UCSD-AML1 (cell line): ENCODE results near the gene NCKAP5L.

Experiments
- DNase-seq: peaks from one replicate; lab custom pipeline; 2025; ENCODE audit not compliant: unreplicated experiment; lab: John Stamatoyannopoulos, UW

The NCKAP5L gene

DNA sequence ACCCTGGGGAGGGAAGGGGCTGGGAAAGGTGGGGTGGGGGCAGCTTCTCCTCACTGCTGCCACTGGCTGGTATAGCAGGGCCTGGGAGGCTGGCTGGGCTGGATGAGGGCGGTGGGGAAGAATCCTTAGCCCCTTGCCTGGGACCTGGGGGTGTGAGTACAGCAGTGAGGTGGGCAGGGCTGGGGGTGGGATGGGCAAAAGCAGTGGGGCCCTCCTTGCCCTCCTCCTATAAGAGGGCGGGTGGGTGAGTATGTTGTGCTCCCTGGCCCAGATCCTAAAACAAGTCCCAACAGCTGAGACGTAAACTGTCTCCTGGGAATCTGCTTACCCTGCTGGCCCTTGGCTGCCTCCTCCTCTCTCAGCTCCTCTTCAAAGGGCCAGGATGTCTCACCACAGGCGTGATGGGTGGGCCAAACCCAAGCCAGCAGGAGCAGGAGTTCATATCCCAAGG is 2.2 kb downstream of the NCKAP5L start:
- no peak for DNase-seq

DNA sequence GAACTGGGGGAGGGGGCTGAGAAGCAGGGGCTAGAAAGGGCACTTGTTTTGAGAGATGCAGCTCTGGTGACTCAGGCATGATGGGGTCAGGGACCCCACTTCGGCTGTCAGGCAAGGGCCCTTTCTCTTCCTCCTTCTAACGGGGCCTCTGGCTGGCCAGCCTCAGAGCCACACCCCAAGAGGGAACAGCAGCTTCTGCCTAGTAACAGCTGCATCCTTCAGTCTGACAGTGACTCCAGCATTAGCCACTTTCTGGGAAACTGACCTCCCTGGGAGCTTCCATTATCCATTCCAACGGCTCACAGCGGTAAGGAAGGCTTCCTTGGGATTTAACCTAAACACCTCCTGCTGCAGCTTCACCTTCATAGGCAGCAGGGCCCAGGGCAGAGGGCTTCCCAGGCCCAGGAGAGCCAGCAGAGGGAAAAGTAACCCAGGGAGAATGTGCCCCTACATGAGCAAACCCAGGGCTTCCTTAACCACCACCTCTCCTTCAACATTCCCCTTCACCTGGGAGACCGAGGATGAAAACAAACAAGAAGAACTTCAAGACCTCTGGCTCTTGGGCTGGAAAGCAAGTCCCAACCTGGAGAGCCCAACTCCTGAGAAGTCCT is 2.7 kb downstream of the NCKAP5L start:
- peak; percentile 43 for DNase-seq

DNA sequence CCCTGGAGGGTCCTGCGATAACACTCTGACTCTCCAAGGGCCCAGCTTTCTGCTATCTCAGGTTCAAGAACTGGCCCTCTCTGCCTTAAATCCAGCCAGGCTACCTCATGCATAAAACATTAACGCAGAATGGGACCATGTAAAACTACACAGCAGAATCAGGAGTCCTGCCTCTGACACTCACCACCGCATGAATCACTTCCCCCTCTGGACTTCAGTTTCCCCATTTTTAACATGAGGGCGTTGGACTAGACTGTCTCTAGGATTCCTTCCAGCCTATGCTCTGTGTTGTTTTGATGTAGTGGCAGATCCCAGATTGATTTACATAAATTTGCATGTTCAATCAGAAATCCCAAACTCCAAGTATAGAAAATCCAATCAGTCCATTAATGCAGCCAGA is 3.3 kb downstream of the NCKAP5L start:
- DNase-seq: peak; percentile 27

DNA sequence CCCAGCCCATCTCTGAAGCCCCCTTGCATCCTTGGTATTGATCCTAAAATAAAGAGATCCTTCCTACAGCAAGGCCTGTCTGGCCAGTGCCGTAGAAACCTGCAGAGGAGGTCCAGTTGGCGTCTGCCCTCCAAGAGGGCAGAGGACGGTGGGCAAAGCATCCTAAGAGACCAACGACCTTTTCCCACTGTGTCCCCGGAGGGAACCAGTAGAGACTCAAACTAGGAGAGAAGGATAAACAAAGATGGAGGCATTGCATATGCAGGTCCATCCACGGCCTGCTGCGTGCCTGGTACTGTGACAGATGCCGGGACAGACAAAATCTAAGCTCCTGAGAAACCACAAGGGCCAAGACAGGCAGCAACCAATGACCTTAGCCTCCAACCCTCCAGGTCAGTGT is 3.8 kb downstream of the NCKAP5L start:
- no peak for DNase-seq

DNA sequence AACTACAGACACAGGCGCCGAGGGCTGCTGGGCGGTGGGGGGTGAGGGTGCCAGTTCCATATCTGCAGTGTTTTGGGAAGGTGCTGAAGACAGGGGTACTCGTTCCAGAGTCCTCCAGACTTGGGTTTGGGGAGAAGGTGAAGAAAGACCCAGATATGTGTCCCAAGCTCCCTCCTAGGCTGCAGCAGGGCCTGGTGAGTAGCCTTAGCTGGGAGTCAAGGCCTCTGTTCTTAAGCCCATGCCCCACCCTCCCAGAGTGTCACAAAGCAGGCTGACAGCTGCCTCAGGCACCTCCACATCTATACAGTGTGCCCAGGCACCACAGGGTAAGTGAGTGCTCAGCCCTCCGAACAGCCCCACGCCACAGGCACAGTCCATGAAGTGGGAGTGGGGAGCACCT is 4.3 kb downstream of the NCKAP5L start:
- no peak for DNase-seq

DNA sequence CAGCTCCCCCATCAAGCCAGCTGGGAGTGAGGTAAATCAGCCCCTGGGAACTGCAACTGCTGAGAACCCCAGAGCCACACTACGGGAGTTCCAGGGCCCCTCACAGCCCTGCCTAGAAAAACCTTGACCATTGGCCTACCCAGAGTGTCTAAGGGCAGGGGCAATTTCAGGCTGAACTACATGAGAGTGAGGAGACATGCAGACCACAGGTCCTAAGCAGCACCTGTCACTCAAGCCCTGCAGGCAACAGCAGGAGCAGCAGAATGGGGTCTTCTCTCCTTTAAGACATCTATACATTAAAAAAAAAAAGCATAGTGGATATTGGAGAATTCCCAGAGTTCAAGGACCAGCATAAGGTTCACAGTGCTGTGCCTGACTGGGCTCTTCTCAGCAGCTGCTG is 4.9 kb downstream of the NCKAP5L start:
- no peak for DNase-seq

DNA sequence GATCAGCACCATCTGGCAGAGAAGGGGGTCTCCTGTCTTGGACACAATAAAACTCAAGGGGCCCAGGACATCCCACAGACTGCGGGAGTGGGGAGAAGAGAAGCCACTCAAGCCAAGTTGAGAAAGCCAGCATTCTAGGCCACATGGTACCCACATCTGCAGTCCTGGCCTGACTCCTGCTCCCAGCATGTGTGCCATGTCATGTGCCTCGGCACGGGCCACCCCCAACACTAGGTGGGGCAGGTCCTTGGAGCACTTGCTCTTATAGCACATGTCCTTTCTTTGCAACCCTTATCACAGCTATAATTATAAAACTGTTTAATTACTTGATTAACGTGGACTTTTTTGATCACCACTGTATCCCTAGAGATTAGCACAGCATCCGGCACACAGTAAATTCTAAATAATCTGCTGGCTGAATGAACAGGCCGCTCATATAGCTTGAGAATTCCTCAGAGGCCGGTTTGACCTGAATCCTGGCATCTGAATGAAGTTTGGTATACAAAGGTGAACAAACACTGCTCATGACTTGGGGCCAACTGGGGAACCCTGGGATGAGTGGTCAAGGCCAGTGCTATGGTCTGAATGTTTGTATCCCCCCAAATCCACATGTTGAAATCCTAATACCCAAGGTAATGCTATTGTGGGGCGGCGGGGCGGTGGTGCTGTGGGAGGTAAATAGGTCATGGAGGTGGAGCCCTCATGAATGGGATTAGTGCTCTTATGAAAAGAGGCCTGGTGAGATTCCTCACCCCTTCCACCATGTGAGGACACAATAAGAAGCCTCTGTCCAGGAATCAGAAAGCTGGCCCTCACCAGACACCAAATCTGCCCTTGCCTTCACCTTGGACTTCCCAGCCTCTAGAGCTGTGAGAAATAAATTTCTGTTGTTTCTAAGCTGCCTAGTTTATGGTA is 6.6 kb downstream of the NCKAP5L start:
- DNase-seq: no peak

DNA sequence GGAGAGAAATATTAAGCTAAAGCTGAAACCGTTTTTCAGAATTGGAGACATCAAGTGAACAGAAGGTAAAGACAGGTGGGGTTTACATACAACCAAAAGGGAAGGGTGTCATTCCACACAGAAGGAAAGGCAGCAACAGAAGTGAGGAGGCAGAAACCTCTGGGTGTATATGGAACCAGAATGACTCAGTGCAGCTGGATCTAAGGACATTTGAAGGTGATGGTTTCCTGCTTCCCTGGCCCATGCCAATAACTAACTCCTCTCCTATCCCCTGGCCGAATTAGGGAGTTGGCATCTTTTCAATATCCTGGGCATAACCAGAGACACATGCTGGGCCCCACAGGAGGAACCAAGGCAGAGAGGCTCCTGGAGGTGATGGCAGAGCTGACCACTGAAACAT is 8.4 kb downstream of the NCKAP5L start:
- DNase-seq: no peak

DNA sequence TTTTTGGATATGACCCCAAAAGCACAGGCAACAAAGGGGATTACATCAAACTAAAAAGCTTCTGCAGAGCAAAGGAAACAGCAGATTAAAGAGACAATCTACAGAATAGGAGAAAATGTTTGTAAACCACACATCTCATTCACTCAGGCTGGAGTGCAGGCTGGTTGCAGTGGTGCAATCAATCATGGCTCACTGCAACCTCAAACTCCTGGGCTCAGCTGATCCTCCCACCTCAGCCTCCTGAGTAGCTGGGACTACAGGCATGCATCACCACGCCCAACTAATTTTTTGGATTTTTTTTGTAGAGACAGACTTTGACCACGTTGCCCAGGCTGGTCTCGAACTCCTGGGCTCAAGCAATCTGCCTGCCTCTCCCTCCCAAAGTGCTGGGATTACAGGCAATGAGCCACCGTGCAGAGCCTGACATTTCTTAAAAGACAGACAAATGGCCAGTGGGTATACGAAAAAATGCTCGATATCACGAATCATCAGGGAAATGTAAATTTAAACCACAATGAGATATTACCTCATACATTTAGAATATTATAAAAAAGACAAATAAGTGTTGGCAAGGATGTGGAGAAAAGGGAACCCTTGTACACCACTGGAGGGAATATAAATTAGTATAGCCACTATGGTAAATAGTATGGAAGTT is 9.8 kb downstream of the NCKAP5L start:
- DNase-seq: no peak

DNA sequence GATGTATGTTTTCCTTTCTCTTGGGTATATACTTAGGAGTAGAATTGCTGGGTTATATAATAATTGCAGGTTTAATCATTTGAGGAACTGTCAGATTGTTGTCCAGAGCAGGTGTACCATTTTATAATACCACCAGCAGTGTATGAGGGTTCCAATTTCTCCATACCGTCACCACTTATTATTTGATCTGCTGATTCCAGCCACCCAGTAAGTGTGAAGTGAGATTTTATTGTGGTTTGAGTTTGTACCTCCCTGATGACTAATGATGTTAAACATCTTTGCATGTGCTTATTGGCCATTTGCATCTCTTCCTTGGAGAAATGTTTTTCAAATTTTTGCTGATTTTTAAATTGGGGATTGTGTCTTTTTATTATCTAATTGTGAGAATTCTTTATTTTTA is 15.1 kb downstream of the NCKAP5L start:
- no peak for DNase-seq

DNA sequence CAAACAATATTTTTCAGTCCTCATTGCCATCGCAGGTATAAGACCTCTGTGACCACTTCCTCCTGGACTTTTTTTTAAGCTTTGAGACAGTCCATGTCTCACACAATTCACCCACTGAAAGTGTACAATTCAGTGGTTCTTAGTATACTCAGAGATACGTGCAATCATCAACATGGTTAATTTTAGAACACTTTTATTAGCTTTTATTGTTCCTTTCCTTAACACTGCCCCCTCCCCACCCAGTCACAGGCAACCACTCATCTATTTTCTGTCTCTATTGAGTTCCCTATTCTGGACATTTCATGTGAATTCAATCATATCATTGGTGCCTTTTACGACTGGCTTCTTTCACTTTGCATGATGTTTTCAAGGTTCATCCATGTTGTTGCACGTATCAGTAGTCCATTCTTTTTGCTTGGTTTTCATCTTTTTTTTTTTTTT is 16.2 kb downstream of the NCKAP5L start:
- no peak for DNase-seq

DNA sequence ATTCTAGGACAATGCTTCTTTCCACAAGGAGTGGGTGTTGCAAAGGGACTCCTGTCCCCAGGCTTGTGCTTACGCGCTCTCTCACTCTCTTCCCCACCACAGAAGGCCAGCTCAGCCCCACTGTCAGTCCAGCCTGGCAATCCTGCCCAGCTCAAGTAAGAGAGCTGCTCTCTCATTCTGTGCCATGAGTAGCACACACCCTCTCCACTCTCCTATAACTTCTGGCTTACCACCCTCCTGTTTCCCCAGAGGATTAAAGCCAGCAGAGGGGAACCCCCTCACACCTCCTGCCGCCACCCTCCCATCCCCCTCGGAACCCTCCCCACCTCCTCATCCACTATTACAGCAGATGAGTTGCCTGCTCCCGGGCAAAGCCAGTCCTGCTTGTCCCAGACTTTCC is 17.1 kb downstream of the NCKAP5L start:
- DNase-seq: no peak

DNA sequence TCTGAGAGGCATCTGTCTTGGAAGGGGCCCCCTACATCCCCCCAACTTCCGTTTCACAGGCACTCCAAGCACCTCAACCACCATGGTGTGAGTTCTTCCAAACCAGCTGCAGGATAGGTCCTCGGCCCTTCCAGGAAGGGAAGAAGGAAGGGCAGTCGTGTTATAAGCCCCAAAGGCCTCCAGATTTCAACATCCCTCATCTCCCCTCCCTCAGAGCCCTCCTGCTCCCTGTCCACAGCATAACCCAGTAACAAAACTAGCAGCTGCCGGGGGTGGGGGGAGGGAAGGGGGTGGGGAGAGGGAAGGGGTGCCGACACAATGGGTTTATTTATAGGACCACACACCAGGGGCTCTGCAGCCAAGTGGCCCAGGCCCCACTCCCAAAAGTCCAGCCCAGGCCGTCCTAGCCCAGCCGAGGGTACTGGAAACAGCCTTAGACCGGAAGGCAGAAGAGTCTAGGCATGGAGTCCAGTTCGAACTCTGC is 18.3 kb downstream of the NCKAP5L start:
- DNase-seq: no peak

DNA sequence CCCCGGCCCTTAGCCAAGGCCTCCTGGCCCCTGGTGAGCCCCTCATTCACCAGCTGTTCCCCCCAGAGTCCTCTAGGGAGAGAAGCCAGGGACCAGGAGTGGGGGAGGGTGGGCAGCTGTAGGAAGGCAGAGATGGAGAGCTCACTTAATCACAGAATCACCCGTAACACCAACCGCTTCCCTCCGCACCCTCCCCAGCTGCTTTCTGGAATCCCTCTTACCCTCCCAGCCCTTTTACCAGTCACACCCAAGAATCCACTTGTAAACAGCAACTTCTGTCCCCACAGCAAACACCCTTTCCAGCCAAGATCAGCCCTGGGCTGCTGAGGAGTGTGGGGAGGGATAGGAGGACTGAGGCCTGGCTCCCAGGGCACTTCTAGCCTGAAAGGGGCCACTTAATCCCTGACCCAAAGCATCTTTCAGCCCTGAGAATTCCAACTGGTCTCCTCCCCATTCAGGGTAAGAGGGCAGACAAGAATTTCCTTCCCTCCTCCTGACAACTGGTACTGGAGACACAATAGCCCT is 18.8 kb downstream of the NCKAP5L start:
- no peak for DNase-seq

DNA sequence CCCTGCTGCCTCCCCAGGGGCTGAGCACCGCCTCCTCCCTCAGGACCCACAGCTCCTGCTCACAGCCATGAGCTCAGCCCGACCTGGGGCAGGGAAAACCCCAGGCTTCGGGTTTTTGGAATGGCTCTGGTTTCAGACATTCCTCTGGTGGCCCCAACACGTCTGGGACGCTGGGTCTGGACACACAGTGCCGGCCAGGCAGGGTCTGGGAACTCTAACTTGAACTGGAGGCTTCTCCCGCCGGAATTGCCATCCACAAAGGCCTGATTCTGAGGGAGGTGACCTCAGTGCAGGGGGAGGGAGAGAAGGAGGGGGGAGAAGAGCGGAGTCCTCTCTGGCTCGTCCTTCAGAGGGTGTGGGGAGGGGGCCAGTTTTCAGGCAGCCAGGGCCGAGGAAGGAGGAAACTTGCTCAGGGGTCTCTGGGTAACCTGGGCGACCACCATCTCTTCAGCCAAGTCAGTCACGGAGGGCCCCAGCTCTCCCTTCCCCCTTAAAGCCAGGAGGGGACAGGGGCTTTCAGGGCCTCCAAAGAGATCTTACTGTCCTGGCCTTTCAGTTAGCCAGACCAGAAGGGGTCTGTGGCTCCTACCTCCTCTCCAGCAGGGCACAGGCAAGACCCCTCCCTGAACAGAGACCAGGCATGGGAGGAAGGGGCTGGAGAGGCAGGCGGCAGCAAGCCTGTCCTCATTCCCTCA is 19.4 kb downstream of the NCKAP5L start:
- DNase-seq: no peak

DNA sequence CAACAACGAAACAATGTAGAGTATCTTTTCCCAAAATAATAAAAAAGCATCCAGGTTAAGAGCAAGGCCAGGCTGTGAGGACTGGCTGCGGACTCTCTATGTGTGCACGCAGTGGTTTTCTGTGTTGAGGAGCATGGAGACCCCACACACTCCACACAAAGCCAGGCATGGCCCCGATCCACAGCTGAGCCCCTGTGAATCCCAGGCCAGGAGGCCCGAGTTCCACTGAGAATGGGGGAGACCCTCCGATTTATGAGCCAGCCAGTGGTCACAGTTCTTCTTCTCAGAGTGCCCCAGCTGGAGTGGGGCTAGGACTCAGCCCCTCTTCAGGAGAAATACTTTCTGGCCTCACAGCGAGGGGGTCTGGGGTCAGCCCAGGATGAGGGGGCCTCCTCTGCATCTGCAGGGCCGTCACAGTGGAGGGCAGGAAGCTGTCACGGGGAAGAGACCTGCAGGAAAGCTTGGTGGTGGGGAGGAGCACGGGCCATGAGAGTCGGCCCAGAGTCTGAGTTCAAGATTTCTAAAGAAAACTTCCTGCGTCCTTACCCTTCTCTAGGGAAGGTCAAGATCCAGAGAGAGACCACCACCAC is 20.1 kb downstream of the NCKAP5L start:
- DNase-seq: no peak

DNA sequence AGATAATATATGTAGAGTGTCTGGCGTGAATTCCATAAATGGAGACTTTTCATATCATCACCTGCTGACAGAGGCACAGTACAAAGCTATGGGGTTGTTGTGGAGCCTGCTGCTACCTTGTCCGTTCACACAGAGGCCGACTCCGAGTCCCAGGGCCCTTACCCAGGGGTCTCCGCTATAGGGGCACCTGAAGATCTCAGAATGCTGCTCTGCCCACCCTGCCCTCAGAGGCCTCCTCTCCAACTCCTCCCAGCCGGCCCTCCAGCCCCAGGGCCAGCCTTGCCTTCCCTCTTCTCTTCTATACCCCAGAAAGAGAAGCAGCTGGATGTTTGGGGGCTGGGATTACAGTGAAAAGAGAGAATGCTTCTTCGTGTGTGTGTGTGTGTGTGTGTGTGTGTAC is 21.3 kb downstream of the NCKAP5L start:
- DNase-seq: no peak

DNA sequence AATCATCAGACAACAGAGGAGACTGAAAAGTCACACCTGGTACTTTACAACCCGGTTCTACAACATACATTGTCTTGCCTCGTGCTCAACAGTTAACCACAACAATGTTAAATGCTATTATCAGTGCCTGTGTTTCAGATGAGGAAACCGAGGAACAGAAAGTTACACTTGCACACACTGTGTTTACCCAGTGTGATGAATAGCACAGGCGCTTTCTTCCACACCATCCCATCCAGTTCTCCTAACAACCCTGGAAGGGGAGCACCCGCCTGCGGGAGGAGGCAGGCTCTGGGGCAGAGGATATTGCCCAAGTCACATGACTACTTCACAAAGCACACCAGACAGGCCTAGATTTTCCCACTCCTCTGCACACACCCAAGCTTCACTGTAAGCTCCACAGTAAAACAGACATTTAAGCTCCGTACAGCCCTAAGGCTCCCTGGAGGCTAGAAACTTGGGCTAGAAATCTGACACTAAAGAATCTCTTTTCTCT is 21.8 kb downstream of the NCKAP5L start:
- DNase-seq: no peak

DNA sequence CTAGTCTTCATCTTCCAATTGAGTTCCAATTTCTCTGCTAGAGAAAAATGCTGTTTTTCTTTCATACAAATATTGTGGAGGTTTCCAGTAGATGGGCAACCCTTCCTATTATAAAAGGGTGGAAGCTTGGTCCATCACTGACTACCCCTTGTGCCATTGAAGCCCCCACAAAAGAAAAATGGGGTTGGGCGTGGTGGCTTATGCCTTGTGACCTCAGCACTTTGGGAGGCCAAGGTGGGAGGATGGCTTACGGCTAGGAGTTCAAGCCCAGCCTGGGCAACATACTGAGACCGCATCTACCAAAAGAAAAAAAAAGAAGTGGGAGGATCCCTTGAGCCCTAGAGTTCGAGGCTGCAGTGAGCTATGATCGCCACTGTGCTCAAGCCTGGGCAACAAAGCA is 22.8 kb downstream of the NCKAP5L start:
- DNase-seq: no peak

DNA sequence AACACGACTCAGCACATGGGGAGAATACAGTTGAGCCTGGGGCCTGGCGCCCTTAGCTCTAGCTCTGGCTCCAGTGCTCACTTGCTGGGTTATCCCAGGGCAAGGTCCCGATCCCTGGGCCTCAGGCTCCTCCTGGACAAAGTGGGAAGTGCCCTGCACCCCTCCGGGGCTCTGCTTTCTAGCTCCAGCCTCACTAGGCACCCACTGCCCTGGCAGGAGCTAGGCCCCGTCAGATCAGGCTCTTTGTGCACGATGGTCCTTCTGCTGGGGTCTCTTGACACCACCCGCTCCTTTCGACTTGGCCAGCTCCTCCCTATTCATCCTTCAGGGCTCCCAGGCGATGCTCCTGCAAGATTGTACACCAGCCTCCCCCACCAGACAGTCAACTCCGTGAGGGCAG is 23.4 kb downstream of the NCKAP5L start:
- DNase-seq: no peak
